ENCODE results near the gene PRR20G.

The PRR20G gene

GRCh38 chr3:127287840-127288239 is at the start of gene PRR20G:
Gene PRR20G (minus strand): TSS chr3:127288046. CDS start chr3:127287365, 681 bp downstream.
- no peak for TF ChIP-seq CTCF (IDR thresholded peaks at IDR 0.05; ENCODE audit: borderline replicate concordance, insufficient read depth, low read depth, low read length)
- no peak within 1 kb of the TSS for H3K4me3 ChIP-seq (ENCODE audit: low read depth, low read length)

GRCh38 chr3:127337001-127337400 is 49.2 kb upstream of the PRR20G start:
- TF ChIP-seq CTCF (IDR thresholded peaks at IDR 0.05; ENCODE audit: borderline replicate concordance, insufficient read depth, low read depth, low read length), result no peak
- no peak overlapping the region for H3K4me3 ChIP-seq (ENCODE audit: low read depth, low read length)

DNA sequence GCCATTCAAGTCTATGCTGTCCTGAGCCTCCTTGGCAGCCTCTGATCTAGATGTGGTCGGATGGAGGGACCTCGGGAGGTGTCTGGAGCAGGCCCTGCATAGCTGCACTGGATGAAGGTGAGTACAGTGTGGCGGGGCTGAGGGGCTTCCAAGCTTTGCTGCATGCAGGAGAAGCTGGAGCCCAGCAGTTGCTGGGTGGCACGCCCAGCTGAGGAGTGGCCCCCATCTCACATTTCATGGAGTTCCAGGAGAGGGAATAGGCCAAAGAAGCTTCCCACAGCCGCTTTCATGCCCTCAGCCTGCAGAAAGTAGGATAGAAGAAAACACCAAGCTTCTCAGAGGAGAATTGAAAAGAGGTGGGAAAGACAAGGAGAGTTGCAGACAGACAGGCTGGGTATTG is 48.3 kb upstream of the PRR20G start:
- no peak overlapping the region for H3K4me3 ChIP-seq (ENCODE audit: low read depth, low read length)
- no peak for TF ChIP-seq CTCF (IDR thresholded peaks at IDR 0.05; ENCODE audit: borderline replicate concordance, insufficient read depth, low read depth, low read length)

DNA sequence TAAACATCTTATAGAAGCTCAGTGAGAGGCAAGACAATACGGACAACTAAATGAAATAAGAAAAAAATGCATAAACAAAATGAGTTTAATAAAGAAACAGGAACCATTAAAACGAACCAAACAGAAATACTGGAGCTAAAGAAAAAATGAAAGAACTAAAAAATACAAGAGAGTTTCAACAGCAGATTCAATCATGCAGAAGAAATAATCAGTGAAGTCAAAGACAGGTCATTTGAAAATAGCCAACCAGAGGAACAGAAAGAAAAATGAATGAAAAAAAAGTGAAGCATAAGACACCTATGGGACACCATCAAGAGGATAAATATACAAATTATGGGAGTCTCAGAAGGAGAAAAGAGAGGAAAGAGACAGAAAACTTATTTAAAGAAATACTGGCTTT is 42.5 kb upstream of the PRR20G start:
- TF ChIP-seq CTCF (IDR thresholded peaks at IDR 0.05; ENCODE audit: borderline replicate concordance, insufficient read depth, low read depth, low read length), result no peak

GRCh38 chr3:127329631-127330285 is 41.9 kb upstream of the PRR20G start:
- no peak overlapping the region for H3K4me3 ChIP-seq (ENCODE audit: low read depth, low read length)
- no peak for TF ChIP-seq CTCF (IDR thresholded peaks at IDR 0.05; ENCODE audit: borderline replicate concordance, insufficient read depth, low read depth, low read length)

More for the DNA sequence above, 42.5 kb upstream of the PRR20G start:
- H3K4me3 ChIP-seq (ENCODE audit: low read depth, low read length), result no peak overlapping the region

- no peak overlapping the region for H3K4me3 ChIP-seq (ENCODE audit: low read depth, low read length)
- no peak for TF ChIP-seq CTCF (IDR thresholded peaks at IDR 0.05; ENCODE audit: borderline replicate concordance, insufficient read depth, low read depth, low read length)
These were observed 40.6 kb upstream of the PRR20G start for GRCh38 chr3:127328421-127328820.

DNA sequence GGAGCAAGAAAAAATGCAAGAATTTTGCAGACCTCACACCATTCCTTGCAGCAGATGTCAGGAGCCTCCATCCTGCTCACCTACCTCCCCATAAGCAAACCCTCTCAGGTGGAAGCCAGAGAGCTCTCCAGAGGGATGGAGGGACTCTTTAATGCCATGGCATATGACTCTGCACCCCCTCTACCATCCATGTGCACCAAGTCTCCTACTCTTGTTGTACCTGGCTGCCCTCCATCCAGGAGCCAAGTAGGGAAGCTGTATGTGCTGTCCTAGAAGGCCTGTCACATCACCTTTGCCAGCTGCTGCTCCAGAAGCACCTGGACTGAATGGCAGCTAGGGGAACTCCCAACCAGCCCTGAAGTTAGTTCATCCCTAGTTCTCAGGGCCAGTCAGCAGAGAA is 38.5 kb upstream of the PRR20G start:
- TF ChIP-seq CTCF (IDR thresholded peaks at IDR 0.05; ENCODE audit: borderline replicate concordance, insufficient read depth, low read depth, low read length), result no peak
- no peak overlapping the region for H3K4me3 ChIP-seq (ENCODE audit: low read depth, low read length)

All from GM12875 (cell line).